Neural cell (in vitro differentiated cells): ENCODE results near the gene GRK3.

ENCODE experiments used
- CTCF ChIP-seq: fragments of 450-650 bp; IDR thresholded peaks from 2 replicates; pipeline ENCODE4 v1.5.1; 2014; ENCODE audit warnings: antibody characterized with exemption, mild to moderate bottlenecking, moderate library complexity; ENCODE audit not compliant: poor library complexity, severe bottlenecking
- EP300 ChIP-seq: fragments of 450-650 bp; conservative IDR thresholded peaks from 2 replicates; pipeline ENCODE4 v1.6.1; 2014; ENCODE audit warnings: antibody characterized with exemption, mild to moderate bottlenecking, moderate library complexity; ENCODE audit not compliant: poor library complexity, severe bottlenecking
- EZH2 ChIP-seq: fragments of 200-600, 300-800 bp; shearing (Covaris generic), sonication (generic); IDR thresholded peaks from 2 replicates; pipeline ENCODE4 v1.6.1; 2014; ENCODE audit warnings: antibody characterized with exemption, low read length, borderline replicate concordance, mild to moderate bottlenecking; ENCODE audit not compliant: insufficient read depth, poor library complexity, severe bottlenecking
- POLR2AphosphoS5 ChIP-seq: IDR thresholded peaks from 2 replicates; pipeline ENCODE4 v1.6.1; 2012
- RAD21 ChIP-seq: fragments of 450-650 bp; conservative IDR thresholded peaks from 2 replicates; pipeline ENCODE4 v1.6.1; 2014; ENCODE audit warnings: antibody characterized with exemption, mild to moderate bottlenecking, moderate library complexity
- REST ChIP-seq: IDR thresholded peaks from 2 replicates; pipeline ENCODE4 v1.6.1; 2012; ENCODE audit warnings: borderline replicate concordance
- SMC3 ChIP-seq: fragments of 450-650 bp; conservative IDR thresholded peaks from 2 replicates; pipeline ENCODE4 v1.6.1; 2014; ENCODE audit warnings: antibody characterized with exemption, mild to moderate bottlenecking, moderate library complexity; ENCODE audit not compliant: poor library complexity
- TAF1 ChIP-seq: IDR thresholded peaks from 2 replicates; pipeline ENCODE4 v1.6.1; 2012; ENCODE audit warnings: low read depth

GRCh38 chr22:25765801-25766200 lies 201.3 kb downstream of the GRK3 start:
- TF ChIP-seq CTCF, result no peak
- TF ChIP-seq EZH2, result no peak
- TF ChIP-seq TAF1, result no peak
- no peak for TF ChIP-seq REST
- no peak for TF ChIP-seq POLR2AphosphoS5
- no peak for TF ChIP-seq RAD21
- no peak for TF ChIP-seq EP300
- no peak for TF ChIP-seq SMC3
